Activated T-cell treated with anti-CD3 and anti-CD28 coated beads for 1 hour (primary cell): ENCODE results near the gene ITPR1.

Experiments used
- DNase-seq: peaks from one replicate; pipeline ENCODE4 v3.0.0-alpha.2; 2020; ENCODE audit warnings: low read depth

Gene ITPR1

GRCh38 chr3:4720316-4721075 is 227.3 kb downstream of the ITPR1 start:
- DNase-seq, result no peak

GRCh38 chr3:4721511-4721911 is 228.4 kb downstream of the ITPR1 start:
- DNase-seq, result no peak

- no peak for DNase-seq
These were observed 229.0 kb downstream of the ITPR1 start for GRCh38 chr3:4722103-4722502.

- DNase-seq, result no peak
These were observed 231.0 kb downstream of the ITPR1 start for GRCh38 chr3:4724051-4724629.

- DNase-seq, result no peak
These were observed 233.4 kb downstream of the ITPR1 start for GRCh38 chr3:4726549-4726948.

- DNase-seq, result no peak
These were observed 236.2 kb downstream of the ITPR1 start for GRCh38 chr3:4729061-4729973.

- no peak for DNase-seq
These were observed 237.6 kb downstream of the ITPR1 start for GRCh38 chr3:4730719-4731118.

GRCh38 chr3:4731543-4732111 is 238.5 kb downstream of the ITPR1 start:
- DNase-seq, result no peak

- no peak for DNase-seq
These were observed 239.8 kb downstream of the ITPR1 start for GRCh38 chr3:4732925-4733324.

- no peak for DNase-seq
These were observed 241.3 kb downstream of the ITPR1 start for GRCh38 chr3:4734454-4734853.

- DNase-seq, result no peak
These were observed 242.1 kb downstream of the ITPR1 start for GRCh38 chr3:4735243-4735642.

- DNase-seq, result no peak
These were observed 243.2 kb downstream of the ITPR1 start for GRCh38 chr3:4736284-4736861.

- no peak for DNase-seq
These were observed 245.7 kb downstream of the ITPR1 start for GRCh38 chr3:4738737-4739274.

GRCh38 chr3:4739289-4740236 is 246.4 kb downstream of the ITPR1 start:
- DNase-seq, result no peak

GRCh38 chr3:4740397-4741105 is 247.4 kb downstream of the ITPR1 start:
- DNase-seq, result no peak

- DNase-seq, result no peak
These were observed 247.9 kb downstream of the ITPR1 start for GRCh38 chr3:4741106-4741403.

- DNase-seq, result no peak
These were observed 248.5 kb downstream of the ITPR1 start for GRCh38 chr3:4741404-4742307.

GRCh38 chr3:4742359-4742758 is 249.2 kb downstream of the ITPR1 start:
- no peak for DNase-seq

GRCh38 chr3:4743371-4743770 is 250.2 kb downstream of the ITPR1 start:
- no peak for DNase-seq
